GM18519 (cell line): ENCODE data around the gene MYH16.
"Not testable (repeated sequence)": the region's sequence is repeated elsewhere in the genome, so short reads cannot be mapped to it uniquely, and the experiment has no call there.

Experiments
- ATAC-seq: cut with Tn5 transposase; IDR thresholded peaks from one replicate; pipeline ENCODE4 v1.9.1; 2021; ENCODE audit warnings: mild to moderate bottlenecking, moderate library complexity; ENCODE audit not compliant: unreplicated experiment, low FRiP score

The MYH16 gene

GRCh38 chr7:99272476-99273045 lies at the start of gene MYH16:
Gene MYH16 (plus strand): TSS chr7:99272839.
- no peak for ATAC-seq

- ATAC-seq: not testable (repeated sequence)
These were observed 48.3 kb upstream of the MYH16 start for GRCh38 chr7:99224263-99224898.

GRCh38 chr7:99224899-99225265 lies 47.8 kb upstream of the MYH16 start:
- no peak for ATAC-seq

- ATAC-seq: no peak
These were observed 43.4 kb upstream of the MYH16 start for GRCh38 chr7:99229234-99229633.

GRCh38 chr7:99232082-99232770 lies 40.4 kb upstream of the MYH16 start:
- no peak for ATAC-seq

GRCh38 chr7:99232955-99233354 lies 39.7 kb upstream of the MYH16 start:
- ATAC-seq: not testable (repeated sequence)

GRCh38 chr7:99234185-99234584 lies 38.5 kb upstream of the MYH16 start:
- no peak for ATAC-seq

GRCh38 chr7:99235925-99236324 lies 36.7 kb upstream of the MYH16 start:
- ATAC-seq: no peak

GRCh38 chr7:99237876-99238275 lies 34.8 kb upstream of the MYH16 start:
- ATAC-seq: not testable (repeated sequence)

- no peak for ATAC-seq
These were observed 33.9 kb upstream of the MYH16 start for GRCh38 chr7:99238558-99239341.

- ATAC-seq: no peak
These were observed 30.0 kb upstream of the MYH16 start for GRCh38 chr7:99242682-99243081.

- ATAC-seq: no peak
These were observed 28.8 kb upstream of the MYH16 start for GRCh38 chr7:99243751-99244337.

- ATAC-seq: no peak
These were observed 27.7 kb upstream of the MYH16 start for GRCh38 chr7:99244939-99245338.

GRCh38 chr7:99248391-99249095 lies 24.1 kb upstream of the MYH16 start:
- no peak for ATAC-seq

GRCh38 chr7:99249985-99250575 lies 22.6 kb upstream of the MYH16 start:
- ATAC-seq: no peak

GRCh38 chr7:99252166-99252895 lies 20.3 kb upstream of the MYH16 start:
- ATAC-seq: no peak

- no peak for ATAC-seq
These were observed 19.3 kb upstream of the MYH16 start for GRCh38 chr7:99253369-99253768.

GRCh38 chr7:99254390-99254789 lies 18.2 kb upstream of the MYH16 start:
- no peak for ATAC-seq

- ATAC-seq: no peak
These were observed 17.2 kb upstream of the MYH16 start for GRCh38 chr7:99255463-99255862.
